HCEC 1CT (cell line): ENCODE measurements around the gene OSBPL10.

Experiments
- DNase-seq: peaks from one replicate; pipeline ENCODE4 v3.0.0-alpha.2; 2017

The OSBPL10 gene

GRCh38 chr3:31732548-31732947, 248.5 kb downstream of the OSBPL10 start:
- no peak for DNase-seq

GRCh38 chr3:31729573-31729972, 251.5 kb downstream of the OSBPL10 start:
- no peak for DNase-seq

GRCh38 chr3:31729082-31729481, 252.0 kb downstream of the OSBPL10 start:
- no peak for DNase-seq

DNA sequence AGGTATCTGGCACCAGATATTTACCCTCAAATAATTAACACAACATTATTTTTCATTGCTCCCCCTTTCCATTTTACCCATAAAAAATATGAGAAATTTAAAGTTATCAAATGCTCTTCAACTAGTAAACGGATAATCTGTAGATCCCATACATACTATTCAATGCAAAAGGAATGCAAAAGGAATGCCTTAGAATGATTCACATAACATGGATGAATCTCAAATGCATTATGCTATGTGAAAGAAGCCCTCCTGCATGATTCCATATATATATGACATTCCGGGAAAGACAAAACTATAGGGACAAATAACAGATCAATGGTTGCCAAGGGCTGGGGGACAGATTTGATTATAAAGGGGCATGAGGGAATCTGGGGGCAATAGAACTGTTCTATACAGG, 252.7 kb downstream of the OSBPL10 start:
- no peak for DNase-seq

GRCh38 chr3:31725976-31726375, 255.1 kb downstream of the OSBPL10 start:
- DNase-seq = no peak

DNA sequence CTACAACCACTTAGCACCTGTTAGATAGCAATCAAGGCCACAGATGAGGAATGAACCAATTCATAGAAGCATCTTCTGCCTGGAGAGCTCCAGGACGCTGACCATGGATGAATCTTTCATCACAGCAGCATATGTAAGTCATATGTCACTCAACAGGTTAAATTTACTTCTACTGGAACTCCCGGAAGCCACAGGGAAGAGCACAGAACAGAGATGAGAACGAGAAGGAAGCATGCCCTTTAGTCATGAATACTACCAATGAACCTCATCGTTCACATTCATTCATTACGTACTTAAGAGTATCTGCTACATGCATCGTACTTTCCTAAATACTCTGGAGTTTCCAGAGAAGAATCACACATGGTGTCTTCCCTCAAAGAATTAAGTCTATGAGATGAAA, 255.5 kb downstream of the OSBPL10 start:
- no peak for DNase-seq

GRCh38 chr3:31724651-31725050, 256.4 kb downstream of the OSBPL10 start:
- peak; percentile 49 for DNase-seq

DNA sequence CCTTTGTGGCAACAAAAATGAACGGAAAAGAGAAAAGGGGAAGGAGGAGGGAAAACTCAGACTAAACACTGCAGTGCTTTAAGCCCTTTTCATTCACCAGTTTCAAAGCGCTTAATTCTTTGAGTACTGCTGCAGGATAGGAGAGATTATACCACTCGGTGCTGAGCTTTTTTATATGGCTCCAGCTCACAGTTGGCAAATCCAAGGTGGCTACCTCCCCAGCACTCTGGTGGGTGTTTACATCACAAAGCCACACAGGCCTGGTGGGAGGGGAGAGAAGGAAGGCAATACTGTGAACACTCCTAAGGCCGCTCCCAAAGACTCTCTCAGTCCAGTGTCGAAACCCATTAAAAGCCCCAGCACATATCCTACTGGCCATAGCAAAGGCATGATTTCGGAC, 256.9 kb downstream of the OSBPL10 start:
- no peak for DNase-seq

- DNase-seq = no peak
Measured at GRCh38 chr3:31723701-31724100, 257.4 kb downstream of the OSBPL10 start.

GRCh38 chr3:31721676-31722075, 259.4 kb downstream of the OSBPL10 start:
- DNase-seq = peak; percentile 56

DNA sequence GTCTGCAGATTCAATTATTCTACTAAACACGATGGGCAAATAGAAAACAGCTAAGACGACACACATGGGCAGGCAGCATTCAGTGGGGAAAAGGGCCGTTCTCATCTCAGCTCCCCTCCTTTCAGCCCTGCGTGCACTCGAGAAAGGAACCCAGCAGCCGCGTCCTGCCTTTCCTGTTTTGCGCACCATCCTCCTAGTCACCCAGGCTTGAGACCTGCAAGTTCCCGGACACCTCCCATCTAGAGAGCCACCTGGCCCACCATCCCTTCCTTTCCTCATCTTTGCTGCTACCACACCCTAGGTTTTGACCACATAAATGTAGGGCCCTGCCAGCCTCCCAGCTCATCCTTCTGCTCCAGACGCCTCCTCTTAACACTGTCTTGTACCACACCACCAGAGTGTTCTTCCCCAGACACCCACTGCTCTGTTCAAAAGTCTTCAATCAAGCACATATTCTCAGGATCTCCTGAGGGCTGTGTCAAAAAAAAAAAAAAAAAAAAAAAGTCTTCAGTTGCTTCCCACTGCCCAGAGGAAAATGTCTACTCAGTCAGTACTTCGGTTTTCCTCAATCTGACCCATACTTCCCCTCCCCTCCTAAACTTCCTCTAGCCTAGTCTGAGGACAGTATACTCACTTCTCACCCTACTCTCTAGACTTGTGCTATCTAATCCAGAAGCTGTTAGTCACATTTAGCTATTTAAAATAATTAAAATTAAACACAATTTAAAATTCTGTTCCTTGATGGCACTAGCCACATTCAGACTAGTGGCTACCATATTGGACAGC, 266.4 kb downstream of the OSBPL10 start:
- no peak for DNase-seq

GRCh38 chr3:31713816-31714215, 267.2 kb downstream of the OSBPL10 start:
- no peak for DNase-seq

GRCh38 chr3:31710123-31710803, 270.8 kb downstream of the OSBPL10 start:
- no peak for DNase-seq

- DNase-seq = no peak
Measured at GRCh38 chr3:31709526-31709925, 271.5 kb downstream of the OSBPL10 start.

GRCh38 chr3:31709005-31709404, 272.1 kb downstream of the OSBPL10 start:
- no peak for DNase-seq

GRCh38 chr3:31707286-31707685, 273.8 kb downstream of the OSBPL10 start:
- DNase-seq = no peak

GRCh38 chr3:31705736-31706135, 275.3 kb downstream of the OSBPL10 start:
- DNase-seq = no peak

- DNase-seq = peak; percentile 78
Measured at GRCh38 chr3:31704591-31705179, 276.4 kb downstream of the OSBPL10 start.

DNA sequence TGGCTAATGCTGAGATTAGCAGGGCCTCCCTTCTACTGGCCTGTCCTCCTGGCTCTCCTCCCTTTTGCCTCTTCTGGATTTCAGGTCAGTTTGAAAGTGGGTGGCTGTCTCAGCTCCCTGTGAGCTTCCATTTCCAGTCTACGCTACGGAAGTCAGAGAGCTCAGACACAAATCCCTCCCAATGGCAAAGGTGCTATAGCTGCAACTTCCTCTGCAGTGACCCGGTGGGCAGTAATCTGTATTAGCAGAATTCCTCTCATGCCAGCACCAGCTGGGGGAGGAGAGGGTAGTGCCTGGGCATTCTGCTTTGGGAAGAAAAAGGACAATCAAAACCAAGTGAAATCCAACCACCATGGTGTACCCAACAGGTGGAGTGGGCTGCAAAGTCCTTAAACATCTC, 276.9 kb downstream of the OSBPL10 start:
- DNase-seq = no peak

GRCh38 chr3:31701286-31701685, 279.8 kb downstream of the OSBPL10 start:
- DNase-seq = no peak

- DNase-seq = peak; percentile 30
Measured at GRCh38 chr3:31699309-31699953, 281.6 kb downstream of the OSBPL10 start.

GRCh38 chr3:31696815-31697548, 284.1 kb downstream of the OSBPL10 start:
- no peak for DNase-seq

GRCh38 chr3:31696009-31696297, 285.1 kb downstream of the OSBPL10 start:
- no peak for DNase-seq
